Adipocyte (in vitro differentiated cells): Measurements from ENCODE around the gene PAQR9.

Experiments
- DNase-seq: peaks from one replicate; pipeline ENCODE4 v3.0.0-alpha.2; 2015; ENCODE audit warnings: low read depth
- H3K27me3 ChIP-seq: replicated peaks from 2 replicates; pipeline ENCODE4 v1.7.0; 2013; ENCODE audit warnings: mild to moderate bottlenecking, low read length, moderate library complexity; ENCODE audit not compliant: control insufficient read depth, insufficient read depth
- H3K36me3 ChIP-seq: 2 replicates; pipeline ENCODE4 v1.7.0; 2013; ENCODE audit warnings: low read length, mild to moderate bottlenecking, moderate library complexity; ENCODE audit not compliant: control insufficient read depth, insufficient read depth, severe bottlenecking
- H3K4me1 ChIP-seq: 2 replicates; pipeline ENCODE4 v1.7.0; 2013; ENCODE audit warnings: mild to moderate bottlenecking, low read length, moderate library complexity; ENCODE audit not compliant: control insufficient read depth, insufficient read depth
- H3K4me3 ChIP-seq: 2 replicates; pipeline ENCODE4 v1.7.0; 2013; ENCODE audit warnings: mild to moderate bottlenecking, low read length, moderate library complexity
- H3K9ac ChIP-seq: 2 replicates; pipeline ENCODE4 v1.7.0; 2013; ENCODE audit warnings: mild to moderate bottlenecking, low read length, moderate library complexity
- H3K9me3 ChIP-seq: 2 replicates; pipeline ENCODE4 v1.7.0; 2013; ENCODE audit warnings: mild to moderate bottlenecking, low read length, moderate library complexity; ENCODE audit not compliant: control insufficient read depth

PAQR9 gene

GRCh38 chr3:142913432-142913831 lies 50.0 kb downstream of the PAQR9 start:
- H3K4me1 ChIP-seq = peaks cover 40% of the 10 kb centered on the region
- no peaks in the 10 kb centered on the region for H3K9me3 ChIP-seq
- H3K27me3 ChIP-seq = no peaks in the 10 kb centered on the region
- no peak for DNase-seq
- H3K36me3 ChIP-seq = no peaks in the 10 kb centered on the region
- H3K9ac ChIP-seq = peak overlapping the region; percentile 78
- peak overlapping the region; percentile 49 for H3K4me3 ChIP-seq

- H3K9ac ChIP-seq = peak overlapping the region; percentile 78
- H3K27me3 ChIP-seq = no peaks in the 10 kb centered on the region
- DNase-seq = peak; percentile 12
- no peaks in the 10 kb centered on the region for H3K9me3 ChIP-seq
- H3K36me3 ChIP-seq = no peaks in the 10 kb centered on the region
- H3K4me1 ChIP-seq = peaks cover 40% of the 10 kb centered on the region
- H3K4me3 ChIP-seq = peak overlapping the region; percentile 49
These were observed 50.9 kb downstream of the PAQR9 start for GRCh38 chr3:142912402-142913172.
